Measurements from ENCODE around the gene ADCY3.
A peak's percentile ranks its signal among the peaks of the same experiment; 100 is the strongest.

Gene ADCY3

DNA sequence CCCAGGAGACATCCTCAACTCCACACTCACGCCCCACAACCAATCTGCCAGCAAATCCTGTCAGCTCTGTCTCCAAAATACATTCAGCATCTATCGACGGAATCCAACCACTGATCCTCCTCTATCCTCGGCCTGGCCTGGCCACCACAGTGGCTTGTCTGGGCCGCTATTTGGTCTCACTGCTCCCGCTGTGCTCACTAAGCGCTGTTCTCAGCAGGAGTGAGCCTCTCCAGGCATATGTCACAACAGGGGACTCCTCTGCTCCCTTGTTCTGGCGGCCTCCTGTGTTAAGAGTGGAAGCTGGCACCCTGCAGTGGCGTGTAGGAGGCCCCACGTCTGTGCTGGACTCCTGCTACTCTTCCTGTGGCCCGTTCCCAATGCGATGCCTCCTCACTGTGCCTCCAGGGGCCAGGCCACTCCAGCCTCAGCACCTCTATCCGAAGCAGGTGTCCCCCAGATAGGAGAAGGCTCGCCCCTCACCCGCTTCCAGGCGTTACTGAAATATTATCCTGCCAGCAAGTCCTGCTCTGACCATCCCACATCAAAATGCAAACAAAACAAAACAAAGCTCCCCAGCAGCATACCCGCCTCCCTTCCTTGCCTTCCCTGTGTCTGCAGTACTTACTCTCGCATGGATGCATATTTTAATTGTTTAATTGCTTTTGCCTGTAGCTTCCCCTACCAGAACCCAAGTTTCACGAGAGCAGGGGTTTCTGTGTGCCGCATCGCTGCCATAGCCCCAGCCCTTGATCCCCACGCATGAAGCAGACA, 86.9 kb downstream of the ADCY3 start:
- no peak overlapping the region for H3K4me3 Mint-ChIP-seq
- peak overlapping the region in 2 of 3 experiments; percentile 9 to 15 for H3K27ac Mint-ChIP-seq
- TF ChIP-seq, protein P1, sequence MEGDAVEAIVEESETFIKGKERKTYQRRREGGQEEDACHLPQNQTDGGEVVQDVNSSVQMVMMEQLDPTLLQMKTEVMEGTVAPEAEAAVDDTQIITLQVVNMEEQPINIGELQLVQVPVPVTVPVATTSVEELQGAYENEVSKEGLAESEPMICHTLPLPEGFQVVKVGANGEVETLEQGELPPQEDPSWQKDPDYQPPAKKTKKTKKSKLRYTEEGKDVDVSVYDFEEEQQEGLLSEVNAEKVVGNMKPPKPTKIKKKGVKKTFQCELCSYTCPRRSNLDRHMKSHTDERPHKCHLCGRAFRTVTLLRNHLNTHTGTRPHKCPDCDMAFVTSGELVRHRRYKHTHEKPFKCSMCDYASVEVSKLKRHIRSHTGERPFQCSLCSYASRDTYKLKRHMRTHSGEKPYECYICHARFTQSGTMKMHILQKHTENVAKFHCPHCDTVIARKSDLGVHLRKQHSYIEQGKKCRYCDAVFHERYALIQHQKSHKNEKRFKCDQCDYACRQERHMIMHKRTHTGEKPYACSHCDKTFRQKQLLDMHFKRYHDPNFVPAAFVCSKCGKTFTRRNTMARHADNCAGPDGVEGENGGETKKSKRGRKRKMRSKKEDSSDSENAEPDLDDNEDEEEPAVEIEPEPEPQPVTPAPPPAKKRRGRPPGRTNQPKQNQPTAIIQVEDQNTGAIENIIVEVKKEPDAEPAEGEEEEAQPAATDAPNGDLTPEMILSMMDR (IDR thresholded peaks at IDR 0.05; ENCODE audit: unreplicated experiment in 3 of 3), result no peak
- peaks cover 20% of the 10 kb centered on the region for H3K4me1 Mint-ChIP-seq
- H3K9me3 Mint-ChIP-seq, result no peaks in the 10 kb centered on the region
- peaks cover 14% of the 10 kb centered on the region for H3K36me3 Mint-ChIP-seq (ENCODE audit: low read depth)
- H3K27me3 Mint-ChIP-seq (ENCODE audit: low read depth), result peaks cover 6% of the 10 kb centered on the region

DNA sequence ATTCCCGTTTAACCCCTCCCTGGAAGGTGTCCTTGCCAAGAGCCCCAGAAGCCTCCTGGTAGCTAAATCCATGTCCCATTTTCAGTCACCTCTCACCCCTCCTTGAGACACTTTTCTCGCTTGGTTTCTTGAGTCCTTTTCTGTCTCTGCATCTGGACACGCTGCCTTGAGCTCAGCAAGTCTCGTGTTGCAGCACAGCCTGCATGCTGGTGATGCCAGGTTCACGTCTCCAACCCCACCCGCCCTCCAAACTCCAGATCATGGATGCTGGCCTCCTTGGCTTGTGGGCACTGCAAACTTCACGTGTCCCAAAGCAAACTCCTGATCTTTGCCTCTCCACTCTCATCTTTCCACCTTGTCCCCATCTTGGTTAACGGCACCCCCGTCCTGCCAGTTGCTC, 87.5 kb downstream of the ADCY3 start:
- Mint-ChIP-seq H3K4me1 (peaks cover 26% of the 10 kb centered on the region), H3K4me3 (no peak overlapping the region), H3K9me3 (no peaks in the 10 kb centered on the region), H3K36me3 (ENCODE audit: low read depth) (peaks cover 14% of the 10 kb centered on the region), H3K27me3 (ENCODE audit: low read depth) (peaks cover 6% of the 10 kb centered on the region), H3K27ac (peak overlapping the region in 2 of 3 experiments; percentile 2 to 15)
- TF ChIP-seq, protein P1 (IDR thresholded peaks at IDR 0.05; ENCODE audit: unreplicated experiment in 3 of 3), result no peak

DNA sequence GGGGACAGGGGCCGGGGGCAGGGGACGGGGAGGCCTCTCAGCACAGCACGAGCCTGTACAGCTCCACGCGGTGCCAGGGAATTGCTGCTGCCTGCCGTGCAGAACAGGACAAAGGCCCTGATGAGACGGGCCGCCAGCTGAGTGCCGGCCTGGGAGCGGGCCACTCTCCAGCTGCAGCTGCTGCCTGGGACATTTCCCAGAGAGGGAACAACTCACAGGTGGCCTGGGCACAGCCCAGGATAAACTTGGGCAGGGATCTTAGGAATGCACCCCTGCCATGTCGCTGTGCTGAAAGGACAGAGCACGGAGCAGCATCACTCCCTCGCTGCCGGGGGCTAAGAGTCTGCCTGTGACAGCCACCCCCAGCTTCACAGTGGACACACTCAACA, 88.0 kb downstream of the ADCY3 start:
- H3K4me3 Mint-ChIP-seq, result no peak overlapping the region
- peak overlapping the region in 1 of 3 experiments; percentile 2 for H3K27ac Mint-ChIP-seq
- peaks cover 14% of the 10 kb centered on the region for H3K36me3 Mint-ChIP-seq (ENCODE audit: low read depth)
- H3K9me3 Mint-ChIP-seq, result no peaks in the 10 kb centered on the region
- H3K27me3 Mint-ChIP-seq (ENCODE audit: low read depth), result peaks cover 6% of the 10 kb centered on the region
- peaks cover 31% of the 10 kb centered on the region for H3K4me1 Mint-ChIP-seq
- TF ChIP-seq, protein P1 (IDR thresholded peaks at IDR 0.05; ENCODE audit: unreplicated experiment in 3 of 3), result no peak

DNA sequence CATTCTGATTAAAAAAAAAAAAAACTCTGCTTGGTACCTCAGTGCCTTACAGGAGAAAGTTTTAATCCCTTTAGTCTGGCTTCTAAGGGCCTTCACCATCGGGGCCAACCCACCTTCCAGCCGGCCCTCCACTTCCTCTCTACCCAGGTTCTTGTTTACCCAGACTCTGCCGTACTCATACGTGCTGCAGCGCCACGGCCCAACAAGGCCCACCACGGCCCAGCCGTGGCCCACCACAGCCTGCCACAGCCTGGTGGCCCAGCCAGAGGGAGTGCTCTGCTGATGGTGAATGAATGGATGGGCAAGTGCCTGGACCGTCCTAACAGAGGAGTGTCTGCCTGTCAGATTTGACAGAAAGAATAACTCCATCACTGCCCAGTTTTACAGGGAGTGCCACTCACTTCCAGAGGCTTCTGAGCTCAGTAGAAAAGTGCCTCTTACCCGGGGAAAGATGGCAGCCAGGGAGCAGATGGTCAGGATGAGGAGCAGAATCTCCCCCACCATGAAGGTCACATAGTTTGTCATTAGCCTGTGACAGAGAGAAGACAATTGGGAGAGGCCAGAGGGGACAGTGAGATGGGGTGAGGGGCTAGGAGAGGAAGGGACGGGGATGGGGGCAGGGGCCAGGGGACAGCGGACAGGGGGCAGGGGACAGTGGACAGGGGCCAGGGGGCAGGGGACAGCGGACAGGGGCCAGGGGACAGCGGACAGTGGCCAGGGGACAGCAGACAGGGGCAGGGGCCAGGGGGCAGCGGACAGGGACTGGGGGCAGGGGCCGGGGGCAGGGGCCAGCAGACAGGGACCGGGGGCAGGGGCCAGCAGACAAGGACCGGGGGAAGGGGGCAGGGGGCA, 88.6 kb downstream of the ADCY3 start:
- peaks cover 37% of the 10 kb centered on the region for H3K4me1 Mint-ChIP-seq
- TF ChIP-seq, protein P1 (IDR thresholded peaks at IDR 0.05; ENCODE audit: unreplicated experiment in 3 of 3), result no peak
- no peak overlapping the region for H3K4me3 Mint-ChIP-seq
- peaks cover 14% of the 10 kb centered on the region for H3K36me3 Mint-ChIP-seq (ENCODE audit: low read depth)
- no peaks in the 10 kb centered on the region for H3K9me3 Mint-ChIP-seq
- no peak overlapping the region for H3K27ac Mint-ChIP-seq
- H3K27me3 Mint-ChIP-seq (ENCODE audit: low read depth), result peaks cover 6% of the 10 kb centered on the region

DNA sequence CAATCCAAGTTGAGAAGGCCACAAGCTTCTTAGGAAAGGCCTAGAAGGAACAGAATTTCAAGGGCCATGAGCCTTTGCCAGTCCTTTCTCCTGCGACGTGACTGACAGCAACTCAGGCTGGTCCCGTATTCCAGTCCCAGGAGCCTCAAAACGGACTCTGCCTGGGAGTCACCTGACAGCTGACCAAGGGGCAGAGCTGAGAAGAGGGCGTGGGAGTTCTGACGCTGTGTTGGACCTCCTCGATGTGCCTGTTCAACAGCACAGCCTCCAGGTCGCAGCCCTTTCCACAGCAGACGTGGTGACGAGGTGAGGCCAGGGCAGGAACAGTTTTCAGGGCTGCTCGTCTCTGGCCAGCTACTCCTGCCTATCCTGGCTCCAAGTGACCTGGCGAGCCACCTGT, 89.3 kb downstream of the ADCY3 start:
- Mint-ChIP-seq H3K36me3 (ENCODE audit: low read depth) (peaks cover 8% of the 10 kb centered on the region), H3K27me3 (ENCODE audit: low read depth) (peaks cover 6% of the 10 kb centered on the region), H3K4me3 (no peak overlapping the region), H3K4me1 (peaks cover 44% of the 10 kb centered on the region), H3K27ac (no peak overlapping the region), H3K9me3 (no peaks in the 10 kb centered on the region)
- TF ChIP-seq, protein P1 (IDR thresholded peaks at IDR 0.05; ENCODE audit: unreplicated experiment in 3 of 3), result no peak

All from nephron (organoid).